HG02981 (cell line): ENCODE results near the gene MLYCD.

ENCODE experiments used
- ATAC-seq: cut with Tn5 transposase; IDR thresholded peaks from one replicate; pipeline ENCODE4 v1.9.1; 2021; ENCODE audit warnings: mild to moderate bottlenecking, moderate library complexity; ENCODE audit not compliant: unreplicated experiment

MLYCD gene

GRCh38 chr16:83925095-83925905 lies 26.4 kb downstream of the MLYCD start:
- no peak for ATAC-seq

- ATAC-seq: peak; percentile 11
These were observed 27.2 kb downstream of the MLYCD start for GRCh38 chr16:83925957-83926725.

GRCh38 chr16:83926726-83927397 lies 27.9 kb downstream of the MLYCD start:
- peak; percentile 61 for ATAC-seq

- ATAC-seq: no peak
These were observed 29.6 kb downstream of the MLYCD start for GRCh38 chr16:83928341-83929055.

- ATAC-seq: no peak
These were observed 31.1 kb downstream of the MLYCD start for GRCh38 chr16:83929811-83930555.

GRCh38 chr16:83930730-83931500 lies 32.0 kb downstream of the MLYCD start:
- no peak for ATAC-seq

GRCh38 chr16:83931556-83931955 lies 32.6 kb downstream of the MLYCD start:
- no peak for ATAC-seq

- no peak for ATAC-seq
These were observed 33.4 kb downstream of the MLYCD start for GRCh38 chr16:83932304-83932703.

GRCh38 chr16:83932955-83933673 lies 34.2 kb downstream of the MLYCD start:
- ATAC-seq: no peak

- no peak for ATAC-seq
These were observed 35.2 kb downstream of the MLYCD start for GRCh38 chr16:83933885-83934683.

GRCh38 chr16:83934684-83934977 lies 35.7 kb downstream of the MLYCD start:
- no peak for ATAC-seq

- no peak for ATAC-seq
These were observed 36.3 kb downstream of the MLYCD start for GRCh38 chr16:83935005-83935857.

GRCh38 chr16:83935858-83936255 lies 36.9 kb downstream of the MLYCD start:
- ATAC-seq: no peak

- no peak for ATAC-seq
These were observed 37.8 kb downstream of the MLYCD start for GRCh38 chr16:83936581-83937165.

- ATAC-seq: no peak
These were observed 38.4 kb downstream of the MLYCD start for GRCh38 chr16:83937267-83937666.

GRCh38 chr16:83937922-83938885 lies 39.3 kb downstream of the MLYCD start:
- no peak for ATAC-seq
